Right lobe of liver (tissue), 6 donors: Measurements from ENCODE around the gene PYCARD. TPM values are rescaled to one million over a fixed set of nuclear protein-coding genes. Genes with fewer than 3 reads are reported as not detected.
"Not testable (repeated sequence)": the region's sequence is repeated elsewhere in the genome, so short reads cannot be mapped to it uniquely, and the experiment has no call there.

Experiments
- ATAC-seq, 4 donors: fragments of 200-7000 bp; cut with Tn5 transposase; one replicate each; pipeline ENCODE4 v1.9.1; 2020; ENCODE audit warnings: mild to moderate bottlenecking in 4 of 4, moderate library complexity in 4 of 4
- DNase-seq, 3 donors: peaks; one replicate each; pipeline ENCODE4 v3.0.0-alpha.2; 2020
- H3K27ac ChIP-seq, 3 donors: fragments of 200-600 bp; one replicate each; pipeline ENCODE4 v1.8.0; 2022
- H3K27me3 ChIP-seq, 2 donors: fragments of 200-600 bp; one replicate each; pipeline ENCODE4 v1.8.0; 2022
- H3K36me3 ChIP-seq, 4 donors: fragments of 200-600 bp; sonication (generic) in 1 of 4; one replicate each; pipeline versions ENCODE4 v1.5.1 to v1.8.0; 2017 to 2022; ENCODE audit warnings: control low read depth in 1 of 4
- H3K4me1 ChIP-seq, 4 donors: fragments of 200-600 bp; sonication (generic) in 1 of 4; one replicate each; pipeline versions ENCODE4 v1.5.1 to v1.8.0; 2017 to 2022; ENCODE audit warnings: control low read depth in 1 of 4
- H3K4me3 ChIP-seq, 3 donors: fragments of 200-600 bp; one replicate each; pipeline ENCODE4 v1.8.0; 2022
- H3K9me3 ChIP-seq, 4 donors: fragments of 200-600 bp; sonication (generic) in 1 of 4; one replicate each; pipeline versions ENCODE4 v1.5.1 to v1.8.0; 2017 to 2022; ENCODE audit warnings: control low read depth in 1 of 4
- POLR2A ChIP-seq: fragments of 450-650 bp; IDR thresholded peaks from one replicate; pipeline ENCODE4 v1.6.1; 2017; ENCODE audit warnings: antibody characterized with exemption, mild to moderate bottlenecking
- WGBS: methylation state at CpG from one replicate; pipeline ENCODE4 v1.1.6; 2018; ENCODE audit warnings: low coverage, low lambda C conversion rate; ENCODE audit not compliant: insufficient coverage; ENCODE audit errors: missing lambda C conversion rate; 5-methylcytosine and 5-hydroxymethylcytosine counted together
- intact Hi-C, 2 donors: fragments of 100-400 bp; cut with DNase I; formaldehyde crosslinking; loops; one replicate each; pipeline versions ENCODE4 v1.11.2 to v1.14.1; 2022
- total RNA-seq, 6 experiments: library from RNA; depleted of rRNA in 2 of 6; stranded (reverse); fragments of >200 nt in 2 of 6; fragmentation: NEBNext Ultra II Directional in 3 of 6; extraction: Animal tissue kit (Norgen Biotek cat#: 25700) in 3 of 6; gene quantifications; one replicate each; pipeline versions ENCODE4 v1.1.0 to v1.2.4, GENCODE V29; 2016 to 2023
- TF ChIP-seq, protein P1 (sequence below), 4 donors: fragments of 200-600 bp in 3 of 4; fragments of 450-650 bp in 1 of 4; IDR thresholded peaks; one replicate each; pipeline versions ENCODE4 v1.5.1 to v1.8.0; 2016 to 2022; ENCODE audit warnings: antibody characterized with exemption in 4 of 4, mild to moderate bottlenecking in 2 of 4
- donor health status: DM: no; HTN: yes; CAD: no.
- donor health status: DM: no; HTN: no; CAD: no.
- donor health status: DM: no; HTN: no; CAD: no.
- donor health status: DM: no; HTN: yes; CAD: no.
- donor health status: DM: no; HTN: yes; CAD: no.

PYCARD gene
- total RNA-seq, 6 experiments from 2014 or later, result 5.7 to 14.9 (median 9.6) TPM

DNA sequence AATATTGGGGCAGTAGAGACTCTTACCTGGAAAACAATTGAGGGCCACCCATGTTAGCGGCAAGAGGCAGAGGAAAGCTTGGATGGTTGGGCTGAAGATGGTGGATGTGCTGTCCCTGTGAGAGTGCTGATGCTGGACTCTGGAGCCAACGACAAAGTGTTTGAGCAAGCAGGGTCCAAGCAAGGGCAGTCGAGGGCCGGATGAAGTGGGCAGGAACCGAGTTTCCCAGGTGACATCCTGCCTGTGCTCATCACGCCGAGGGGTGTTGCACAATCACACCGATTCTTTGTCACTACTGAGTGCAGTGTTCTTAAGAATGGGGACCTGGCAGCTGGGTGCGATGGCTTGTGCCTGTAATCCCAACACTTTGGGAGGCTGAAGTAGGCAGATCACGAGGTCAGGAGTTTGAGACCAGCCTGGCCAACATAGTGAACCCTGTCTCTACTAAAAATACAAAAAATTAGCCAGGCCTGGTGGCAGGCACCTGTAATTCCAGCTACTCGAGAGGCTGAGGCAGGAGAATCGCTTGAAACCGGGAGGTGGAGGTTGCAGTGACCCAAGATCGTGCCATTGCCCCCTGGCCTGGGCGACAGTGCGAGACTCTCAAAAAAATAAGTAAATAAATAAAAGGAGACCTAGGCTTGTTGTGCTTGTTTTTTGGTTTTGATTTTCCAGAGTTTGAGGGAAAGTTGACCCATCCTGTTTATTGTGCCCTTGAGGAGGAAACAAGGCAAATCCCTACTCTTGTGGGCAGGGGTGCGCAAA, 6.1 kb downstream of the PYCARD start:
- ATAC-seq (peak in 3 of 4 donors; percentile 28 to 43 (median 33)), DNase-seq (no peak)
- no peaks in the 10 kb centered on the region for H3K9me3 ChIP-seq
- intact Hi-C loops, result no loop called here
- WGBS, result 66% methylated on average over 16 of the region's 17 CpGs
- no peak overlapping the region for H3K27ac ChIP-seq
- peaks cover 0 to 8% (median 0%) of the 10 kb centered on the region in 4 donors for H3K4me1 ChIP-seq
- H3K4me3 ChIP-seq, result no peak overlapping the region
- H3K27me3 ChIP-seq, result no peaks in the 10 kb centered on the region
- H3K36me3 ChIP-seq, result peaks cover 5 to 37% (median 15%) of the 10 kb centered on the region in 4 donors
- TF ChIP-seq, protein P1, sequence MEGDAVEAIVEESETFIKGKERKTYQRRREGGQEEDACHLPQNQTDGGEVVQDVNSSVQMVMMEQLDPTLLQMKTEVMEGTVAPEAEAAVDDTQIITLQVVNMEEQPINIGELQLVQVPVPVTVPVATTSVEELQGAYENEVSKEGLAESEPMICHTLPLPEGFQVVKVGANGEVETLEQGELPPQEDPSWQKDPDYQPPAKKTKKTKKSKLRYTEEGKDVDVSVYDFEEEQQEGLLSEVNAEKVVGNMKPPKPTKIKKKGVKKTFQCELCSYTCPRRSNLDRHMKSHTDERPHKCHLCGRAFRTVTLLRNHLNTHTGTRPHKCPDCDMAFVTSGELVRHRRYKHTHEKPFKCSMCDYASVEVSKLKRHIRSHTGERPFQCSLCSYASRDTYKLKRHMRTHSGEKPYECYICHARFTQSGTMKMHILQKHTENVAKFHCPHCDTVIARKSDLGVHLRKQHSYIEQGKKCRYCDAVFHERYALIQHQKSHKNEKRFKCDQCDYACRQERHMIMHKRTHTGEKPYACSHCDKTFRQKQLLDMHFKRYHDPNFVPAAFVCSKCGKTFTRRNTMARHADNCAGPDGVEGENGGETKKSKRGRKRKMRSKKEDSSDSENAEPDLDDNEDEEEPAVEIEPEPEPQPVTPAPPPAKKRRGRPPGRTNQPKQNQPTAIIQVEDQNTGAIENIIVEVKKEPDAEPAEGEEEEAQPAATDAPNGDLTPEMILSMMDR (IDR thresholded peaks at IDR 0.05), result no peak
- TF ChIP-seq POLR2A, result no peak

DNA sequence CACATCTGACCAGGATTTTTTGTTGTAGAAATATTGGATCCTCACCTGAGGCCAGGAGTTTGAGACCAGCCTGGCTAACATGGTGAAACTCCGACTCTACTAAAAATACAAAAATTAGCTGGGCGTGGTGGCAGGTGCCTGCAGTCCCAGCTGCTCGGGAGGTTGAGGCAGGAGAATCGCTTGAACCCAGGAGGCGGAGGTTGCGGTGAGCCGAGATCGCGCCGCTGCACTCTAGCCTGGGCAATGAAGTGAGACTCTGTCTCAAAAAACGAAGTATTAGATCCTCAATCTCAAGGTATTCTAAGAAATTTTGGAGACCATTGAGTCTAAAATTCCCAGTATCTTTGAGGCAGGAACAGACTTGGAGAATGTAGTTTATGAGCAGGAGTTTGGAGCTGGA, 6.7 kb downstream of the PYCARD start:
- H3K27ac ChIP-seq, H3K27me3 ChIP-seq, H3K4me3 ChIP-seq, ATAC-seq, H3K4me1 ChIP-seq, H3K9me3 ChIP-seq, DNase-seq, intact Hi-C loops: not testable (repeated sequence)
- 94% methylated on average over 3 of the region's 11 CpGs for WGBS
- H3K36me3 ChIP-seq, result peaks cover 8 to 44% (median 21%) of the 10 kb centered on the region in 4 donors

DNA sequence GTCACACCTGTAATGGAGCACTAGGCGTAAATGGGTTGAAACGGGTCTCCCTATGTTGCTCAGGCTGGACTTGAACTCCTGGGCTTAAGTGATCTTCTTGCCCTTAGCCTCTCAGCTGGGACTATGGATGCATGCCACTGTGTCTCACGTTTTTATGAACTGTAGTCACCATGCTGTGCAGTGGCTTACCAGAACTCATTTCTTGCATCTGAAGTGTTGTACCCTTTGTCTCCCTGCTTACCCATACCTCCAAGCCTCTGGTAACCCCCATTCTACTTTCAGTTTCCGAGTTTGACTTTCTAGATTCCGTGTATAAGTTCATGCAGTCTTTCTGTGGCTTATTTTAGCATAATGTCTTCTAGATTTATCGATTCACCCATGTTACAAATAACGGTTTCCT, 7.7 kb downstream of the PYCARD start:
- H3K27me3 ChIP-seq, result no peaks in the 10 kb centered on the region
- peaks cover 16 to 53% (median 29%) of the 10 kb centered on the region in 4 donors for H3K36me3 ChIP-seq
- DNase-seq (no peak), ATAC-seq (no peak)
- H3K27ac ChIP-seq, result no peak overlapping the region
- H3K9me3 ChIP-seq, result no peaks in the 10 kb centered on the region
- 84% methylated on average over 4 of the region's 7 CpGs for WGBS
- intact Hi-C loops, result no loop called here
- H3K4me3 ChIP-seq, result no peak overlapping the region
- TF ChIP-seq, protein P1 (IDR thresholded peaks at IDR 0.05), result no peak
- no peak for TF ChIP-seq POLR2A
- H3K4me1 ChIP-seq, result no peaks in the 10 kb centered on the region

GRCh38 chr16:31193874-31194273, 8.7 kb downstream of the PYCARD start:
- H3K36me3 ChIP-seq, result peaks cover 20 to 64% (median 37%) of the 10 kb centered on the region in 4 donors
- no peaks in the 10 kb centered on the region for H3K27me3 ChIP-seq
- H3K27ac ChIP-seq, result no peak overlapping the region
- WGBS, result 80% methylated on average over 1 of the region's 2 CpGs
- DNase-seq (no peak), ATAC-seq (no peak)
- TF ChIP-seq, protein P1 (IDR thresholded peaks at IDR 0.05), result no peak
- no peak for TF ChIP-seq POLR2A
- no peaks in the 10 kb centered on the region for H3K9me3 ChIP-seq
- no peak overlapping the region for H3K4me3 ChIP-seq
- intact Hi-C loops, result no loop called here
- no peaks in the 10 kb centered on the region for H3K4me1 ChIP-seq

GRCh38 chr16:31192856-31193642, 9.5 kb downstream of the PYCARD start:
- no peaks in the 10 kb centered on the region for H3K4me1 ChIP-seq
- H3K27ac ChIP-seq, result no peak overlapping the region
- no peak for TF ChIP-seq POLR2A
- TF ChIP-seq, protein P1 (IDR thresholded peaks at IDR 0.05), result no peak
- no peaks in the 10 kb centered on the region for H3K27me3 ChIP-seq
- no peak overlapping the region for H3K4me3 ChIP-seq
- WGBS, result 89% methylated on average over 12 of the region's 16 CpGs
- no peaks in the 10 kb centered on the region for H3K9me3 ChIP-seq
- intact Hi-C loops, result no loop called here
- DNase-seq, result no peak
- ATAC-seq, result no peak
- H3K36me3 ChIP-seq, result peaks cover 20 to 72% (median 43%) of the 10 kb centered on the region in 4 donors
